Peyer's patch (tissue), 4 donors: ENCODE data around the gene PTOV1. TPM values are rescaled to one million over a fixed set of nuclear protein-coding genes. Genes with fewer than 3 reads are reported as not detected.

Experiments
- DNase-seq, 3 donors: peaks; one replicate each; pipeline ENCODE4 v3.0.0-alpha.2; 2017 to 2019
- H3K27ac ChIP-seq, 4 donors: fragments of 200-600 bp; sonication (generic); one replicate each; pipeline ENCODE4 v1.5.1; 2016 to 2019
- H3K27me3 ChIP-seq, 2 donors: fragments of 200-600 bp; sonication (generic); one replicate each; pipeline ENCODE4 v1.5.1; 2019
- H3K36me3 ChIP-seq, 3 donors: fragments of 200-600 bp; sonication (generic); one replicate each; pipeline ENCODE4 v1.5.1; 2016 to 2019
- H3K4me1 ChIP-seq, 4 donors: fragments of 200-600 bp; sonication (generic); one replicate each; pipeline ENCODE4 v1.5.1; 2016 to 2019
- H3K4me3 ChIP-seq, 4 donors: fragments of 200-600 bp; sonication (generic); 1 replicate in 3 of 4; 2 replicates in 1 of 4; pipeline ENCODE4 v1.5.1; 2016 to 2019; ENCODE audit warnings: mild to moderate bottlenecking in 1 of 4
- H3K9me3 ChIP-seq, 4 donors: fragments of 200-600 bp; sonication (generic); one replicate each; pipeline ENCODE4 v1.5.1; 2016 to 2019; ENCODE audit warnings: mild to moderate bottlenecking in 1 of 4
- POLR2A ChIP-seq, 2 donors: fragments of 450-650 bp; IDR thresholded peaks; one replicate each; pipeline ENCODE4 v1.5.1; 2017; ENCODE audit warnings: antibody characterized with exemption in 2 of 2, mild to moderate bottlenecking in 2 of 2, moderate library complexity in 2 of 2
- total RNA-seq, 4 donors: library from RNA; depleted of rRNA; stranded (reverse); fragments of >200 nt; gene quantifications; one replicate each; pipeline ENCODE4 v1.1.0, GENCODE V29; 2016
- TF ChIP-seq, protein P1 (sequence below), 6 experiments: fragments of 450-650 bp in 4 of 6; fragments of 200-600 bp in 2 of 6; sonication (generic) in 1 of 6; IDR thresholded peaks; one replicate each; pipeline ENCODE4 v1.5.1; 2017 to 2019; ENCODE audit warnings: antibody characterized with exemption in 6 of 6, mild to moderate bottlenecking in 3 of 6, moderate library complexity in 1 of 6

Gene PTOV1
- total RNA-seq, 4 donors from 2014 or later, result 80.0 to 153 (median 95.9) TPM

DNA sequence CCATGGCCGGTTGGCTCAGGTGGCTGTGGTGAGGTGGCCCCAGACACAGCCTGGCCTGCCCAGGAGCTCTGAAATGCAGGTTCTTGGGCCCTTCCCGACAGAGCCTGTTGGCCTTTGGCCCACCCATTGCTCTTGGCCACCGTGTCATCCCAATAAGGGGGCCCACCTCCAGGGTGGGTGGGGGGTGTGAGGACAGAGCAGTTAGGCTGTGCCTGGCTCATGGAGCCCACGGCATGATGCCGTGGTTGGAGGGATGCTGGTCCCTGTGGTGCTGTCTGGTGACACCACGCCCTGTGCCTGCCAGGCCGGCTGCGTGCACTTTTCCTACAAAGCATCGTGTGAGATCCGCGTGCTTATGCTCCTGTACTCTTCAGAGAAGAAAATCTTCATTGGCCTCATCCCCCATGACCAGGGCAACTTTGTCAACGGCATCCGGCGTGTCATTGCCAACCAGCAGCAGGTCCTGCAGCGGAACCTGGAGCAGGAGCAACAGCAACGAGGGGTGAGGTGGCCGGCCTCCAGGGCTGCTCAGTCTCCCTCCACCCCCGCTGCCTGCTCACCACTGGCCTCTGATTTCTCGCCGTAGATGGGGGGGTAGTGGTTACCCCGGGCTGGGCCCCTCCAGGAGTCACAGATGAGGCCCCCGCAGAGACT is 8.8 kb downstream of the PTOV1 start:
- no peak overlapping the region for H3K27ac ChIP-seq
- no peak for DNase-seq
- peaks cover 0 to 93% (median 0%) of the 10 kb centered on the region in 3 donors for H3K36me3 ChIP-seq
- H3K27me3 ChIP-seq, result no peaks in the 10 kb centered on the region
- peaks cover 0 to 8% (median 0%) of the 10 kb centered on the region in 4 donors for H3K4me1 ChIP-seq
- H3K9me3 ChIP-seq, result no peaks in the 10 kb centered on the region
- TF ChIP-seq, protein P1, sequence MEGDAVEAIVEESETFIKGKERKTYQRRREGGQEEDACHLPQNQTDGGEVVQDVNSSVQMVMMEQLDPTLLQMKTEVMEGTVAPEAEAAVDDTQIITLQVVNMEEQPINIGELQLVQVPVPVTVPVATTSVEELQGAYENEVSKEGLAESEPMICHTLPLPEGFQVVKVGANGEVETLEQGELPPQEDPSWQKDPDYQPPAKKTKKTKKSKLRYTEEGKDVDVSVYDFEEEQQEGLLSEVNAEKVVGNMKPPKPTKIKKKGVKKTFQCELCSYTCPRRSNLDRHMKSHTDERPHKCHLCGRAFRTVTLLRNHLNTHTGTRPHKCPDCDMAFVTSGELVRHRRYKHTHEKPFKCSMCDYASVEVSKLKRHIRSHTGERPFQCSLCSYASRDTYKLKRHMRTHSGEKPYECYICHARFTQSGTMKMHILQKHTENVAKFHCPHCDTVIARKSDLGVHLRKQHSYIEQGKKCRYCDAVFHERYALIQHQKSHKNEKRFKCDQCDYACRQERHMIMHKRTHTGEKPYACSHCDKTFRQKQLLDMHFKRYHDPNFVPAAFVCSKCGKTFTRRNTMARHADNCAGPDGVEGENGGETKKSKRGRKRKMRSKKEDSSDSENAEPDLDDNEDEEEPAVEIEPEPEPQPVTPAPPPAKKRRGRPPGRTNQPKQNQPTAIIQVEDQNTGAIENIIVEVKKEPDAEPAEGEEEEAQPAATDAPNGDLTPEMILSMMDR (IDR thresholded peaks at IDR 0.05), result no peak
- TF ChIP-seq POLR2A (IDR thresholded peaks at IDR 0.05), result no peak
- H3K4me3 ChIP-seq, result no peak overlapping the region

DNA sequence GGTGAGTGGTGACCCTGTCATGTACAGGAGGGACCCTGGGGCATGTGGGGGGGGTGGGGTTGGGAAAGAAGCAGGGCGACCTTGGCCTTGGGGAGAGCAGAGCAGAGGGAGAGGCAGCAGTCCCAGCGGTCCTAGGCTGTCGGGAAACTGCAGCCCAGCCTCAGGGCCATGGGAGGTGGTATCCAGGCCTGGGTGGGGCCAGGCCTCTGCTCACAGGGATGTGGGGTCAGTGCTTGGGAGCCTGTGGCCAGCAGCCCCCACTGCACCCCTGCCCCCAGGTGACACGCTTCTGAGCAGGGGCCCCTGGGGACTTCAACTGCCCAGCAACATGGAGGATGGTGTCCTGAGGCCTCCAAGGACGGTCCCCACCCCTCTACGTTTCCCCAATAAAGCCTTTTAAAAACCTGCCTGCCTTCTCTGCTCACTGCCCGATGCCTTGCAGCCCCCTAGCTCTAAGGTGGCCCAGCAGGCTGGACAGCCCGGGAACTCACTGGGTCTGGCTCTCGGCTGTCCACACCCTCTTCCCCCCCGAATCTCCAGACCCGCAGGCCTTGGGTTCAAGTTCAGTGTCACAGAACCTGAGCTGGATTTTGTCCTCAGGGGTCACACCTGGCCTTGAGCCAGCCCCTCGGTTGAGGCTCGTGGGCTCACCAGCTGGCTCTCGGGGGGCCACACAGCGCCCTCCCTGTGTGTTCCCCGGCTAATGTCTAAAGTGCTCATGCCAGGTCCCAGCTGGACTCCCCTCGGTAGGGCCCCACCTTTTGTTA is 9.6 kb downstream of the PTOV1 start:
- Histone ChIP-seq H3K27me3 (no peaks in the 10 kb centered on the region), H3K27ac (peak overlapping the region in 2 of 4 donors; percentile 43), H3K9me3 (no peaks in the 10 kb centered on the region), H3K36me3 (peaks cover 0 to 86% (median 0%) of the 10 kb centered on the region in 3 donors), H3K4me3 (no peak overlapping the region), H3K4me1 (peaks cover 0 to 14% (median under 1%) of the 10 kb centered on the region in 4 donors)
- DNase-seq, result no peak
- no peak for TF ChIP-seq POLR2A (IDR thresholded peaks at IDR 0.05)
- TF ChIP-seq, protein P1 (IDR thresholded peaks at IDR 0.05), result no peak

DNA sequence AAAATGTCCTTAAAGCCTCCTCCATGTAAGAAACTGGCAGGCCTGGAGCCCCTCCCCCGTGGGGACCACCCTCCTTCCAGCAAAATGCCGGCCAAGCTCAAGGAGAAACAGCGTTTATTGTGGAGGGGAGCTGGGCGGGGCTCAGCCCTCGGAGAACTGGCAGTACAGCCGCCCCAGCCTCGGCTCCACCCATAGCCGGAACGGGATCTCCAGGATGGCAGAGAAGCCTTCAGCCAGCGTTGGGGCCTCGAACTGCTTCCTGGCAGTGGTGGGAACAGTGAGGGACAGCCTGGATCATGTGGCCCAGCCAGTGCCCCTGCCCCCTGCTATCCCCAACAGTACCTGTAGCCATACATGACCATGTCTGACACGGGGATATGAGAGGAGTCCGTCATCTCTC is 10.1 kb downstream of the PTOV1 start:
- peak in 1 of 3 donors; percentile 70 for DNase-seq
- no peaks in the 10 kb centered on the region for H3K9me3 ChIP-seq
- peak overlapping the region in 2 of 4 donors; percentile 43 for H3K27ac ChIP-seq
- no peaks in the 10 kb centered on the region for H3K27me3 ChIP-seq
- peaks cover 0 to 20% (median 4%) of the 10 kb centered on the region in 4 donors for H3K4me1 ChIP-seq
- H3K4me3 ChIP-seq, result no peak overlapping the region
- no peak for TF ChIP-seq POLR2A (IDR thresholded peaks at IDR 0.05)
- TF ChIP-seq, protein P1 (IDR thresholded peaks at IDR 0.05), result no peak
- H3K36me3 ChIP-seq, result peaks cover 0 to 80% (median 0%) of the 10 kb centered on the region in 3 donors

DNA sequence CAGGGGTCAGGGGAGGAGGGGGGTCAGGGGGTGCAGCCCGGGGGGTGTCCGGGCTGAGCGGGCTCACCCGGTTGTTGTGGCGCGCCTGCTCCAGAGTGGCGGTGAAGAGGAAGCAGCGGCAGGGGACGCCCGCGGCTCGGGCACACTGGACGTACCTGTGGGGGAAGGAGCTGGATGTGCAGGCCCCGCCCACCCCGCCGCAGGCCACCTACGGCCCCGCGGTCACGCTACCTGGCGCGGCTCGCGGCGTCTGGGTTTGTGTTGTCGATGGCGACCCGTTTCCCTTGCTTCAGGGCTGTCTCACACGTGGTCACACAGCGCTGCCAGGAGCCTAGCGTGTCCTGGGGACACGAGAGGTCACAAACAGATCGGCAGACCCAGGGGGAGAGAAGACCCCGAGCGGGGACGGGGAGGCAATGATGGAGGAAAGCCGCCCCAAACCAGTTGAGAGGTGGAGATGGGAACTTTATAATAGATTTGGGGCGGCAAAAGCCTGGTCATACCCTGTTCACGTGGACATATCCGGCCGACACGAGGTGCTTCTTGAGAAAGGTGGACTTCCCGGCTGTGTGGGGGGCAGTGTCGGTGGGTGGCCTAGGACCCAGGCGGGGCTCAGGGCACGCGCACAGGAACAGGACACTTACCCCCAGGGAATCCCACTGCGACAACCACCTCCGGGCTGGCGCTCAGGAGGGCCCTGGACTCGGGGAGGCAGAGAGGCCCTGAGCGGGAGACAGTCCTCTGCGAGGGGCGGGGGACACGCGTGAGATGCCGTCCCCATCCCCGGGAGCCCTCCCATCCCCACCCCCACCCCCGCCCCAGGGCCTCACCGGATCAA is 10.8 kb downstream of the PTOV1 start:
- H3K4me3 ChIP-seq, result no peak overlapping the region
- H3K36me3 ChIP-seq, result peaks cover 0 to 74% (median 0%) of the 10 kb centered on the region in 3 donors
- DNase-seq, result peak in 1 of 3 donors; percentile 46
- H3K4me1 ChIP-seq, result peaks cover 0 to 26% (median 10%) of the 10 kb centered on the region in 4 donors
- no peaks in the 10 kb centered on the region for H3K9me3 ChIP-seq
- no peak for TF ChIP-seq POLR2A (IDR thresholded peaks at IDR 0.05)
- TF ChIP-seq, protein P1 (IDR thresholded peaks at IDR 0.05), result no peak
- no peaks in the 10 kb centered on the region for H3K27me3 ChIP-seq
- peak overlapping the region in 1 of 4 donors; percentile 43 for H3K27ac ChIP-seq
